Kidney (tissue), 14 donors: ENCODE measurements around the gene ECT2. TPM values are rescaled to one million over a fixed set of nuclear protein-coding genes. Genes with fewer than 3 reads are reported as not detected.

ENCODE experiments used
- DNase-seq, 5 donors: peaks; one replicate each; pipeline ENCODE4 v3.0.0-alpha.2; 2013 to 2020
- FAIRE-seq: peaks from 2 replicates; lab custom pipeline; 2012; peaks lifted over from hg19 to GRCh38; lab: Jason Lieb, UNC
- H3K27ac ChIP-seq, 2 donors: one replicate each; pipeline ENCODE4 v1.7.0; 2013; ENCODE audit warnings: low read depth in 2 of 2, low read length in 2 of 2, inconsistent platforms in 1 of 2
- H3K27me3 ChIP-seq: one replicate; pipeline ENCODE4 v1.7.1; 2013; ENCODE audit warnings: low read length, inconsistent platforms; ENCODE audit not compliant: control insufficient read depth, insufficient read depth
- H3K36me3 ChIP-seq, 3 donors: one replicate each; pipeline versions ENCODE4 v1.7.0 to v1.7.1; 2013; ENCODE audit warnings: low read length in 3 of 3, control low read depth in 1 of 3, inconsistent platforms in 1 of 3; ENCODE audit not compliant: insufficient read depth in 3 of 3, control insufficient read depth in 2 of 3
- H3K4me1 ChIP-seq, 3 donors: one replicate each; pipeline versions ENCODE4 v1.7.0 to v1.7.1; 2013; ENCODE audit warnings: low read length in 3 of 3, inconsistent platforms in 1 of 3, low read depth in 1 of 3; ENCODE audit not compliant: control insufficient read depth in 2 of 3, insufficient read depth in 2 of 3
- H3K4me3 ChIP-seq, 3 donors: one replicate each; pipeline versions ENCODE4 v1.7.0 to v1.8.1; 2013; ENCODE audit warnings: low read length in 3 of 3, control low read depth in 1 of 3, inconsistent platforms in 1 of 3
- H3K9ac ChIP-seq, 3 donors: one replicate each; pipeline versions ENCODE4 v1.7.0 to v1.7.1; 2013; ENCODE audit warnings: low read length in 3 of 3, control low read depth in 1 of 3, inconsistent platforms in 1 of 3
- H3K9me3 ChIP-seq, 3 donors: one replicate each; pipeline versions ENCODE4 v1.7.0 to v1.7.1; 2013; ENCODE audit warnings: low read length in 3 of 3, control low read depth in 1 of 3, inconsistent platforms in 1 of 3; ENCODE audit not compliant: control insufficient read depth in 2 of 3, insufficient read depth in 1 of 3
- intact Hi-C: fragments of 100-400 bp; cut with DNase I; formaldehyde crosslinking; loops from one replicate; pipeline ENCODE4 v1.11.1; 2022
- polyA plus RNA-seq: library from polyadenylated mRNA; stranded (reverse); fragments of 350-450 nt; fragmentation: Illumina TruSeq; extraction: RNeasy Lipid Tissue Mini Kit (QIAGEN cat#74804); gene quantifications from one replicate; pipeline ENCODE4 v1.2.3, GENCODE V29; 2014; ENCODE audit warnings: low read depth, low replicate concordance; ENCODE audit not compliant: insufficient read depth
- total RNA-seq: library from RNA; stranded (reverse); fragmentation: NEBNext Ultra II Directional; extraction: Animal tissue kit (Norgen Biotek cat#: 25700); gene quantifications from one replicate; pipeline ENCODE4 v1.2.1, GENCODE V29; 2021
- TF ChIP-seq, protein P1 (sequence below): IDR thresholded peaks from 3 replicates; pipeline ENCODE4 v1.5.1; 2012; ENCODE audit warnings: mild to moderate bottlenecking, moderate library complexity, borderline replicate concordance; ENCODE audit not compliant: insufficient read depth; ENCODE audit errors: extremely low read depth
- donor health status: control.
- donor health status: control.
- donor health status: control.
- donor health status: control.
- donor health status: control.
- donor health status: DM: yes; HTN: yes; CAD: no.
- donor health status: Normal renal cell carcinoma (clear cell type).

The ECT2 gene
- total and polyA plus RNA-seq, 2 donors from 2014 or later: 2.4 to 15.5 TPM

DNA sequence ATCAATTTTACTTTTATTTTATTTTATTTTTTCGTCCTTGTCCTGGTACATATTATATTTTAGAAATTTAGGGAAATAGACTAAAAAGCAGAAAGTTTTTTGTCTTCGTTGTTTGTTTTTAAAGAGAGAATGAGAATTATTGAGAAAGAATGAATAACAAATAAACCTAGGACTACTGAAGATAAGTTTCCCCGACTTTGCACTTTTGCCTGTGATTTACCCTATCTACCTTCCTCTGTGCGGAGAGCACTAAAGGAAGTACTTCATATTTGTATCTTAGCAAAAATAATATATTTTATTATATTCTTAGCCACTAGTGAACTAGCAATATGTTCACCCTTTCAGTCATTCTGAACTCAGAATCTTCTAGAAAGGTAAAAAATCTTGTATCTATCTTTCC, 60.6 kb downstream of the ECT2 start:
- no peaks in the 10 kb centered on the region for H3K9me3 ChIP-seq
- no peaks in the 10 kb centered on the region for H3K36me3 ChIP-seq
- DNase-seq (no peak), FAIRE-seq (no peak)
- H3K27ac ChIP-seq: no peak overlapping the region
- no peaks in the 10 kb centered on the region for H3K4me1 ChIP-seq
- intact Hi-C loops: no loop called here
- TF ChIP-seq, protein P1, sequence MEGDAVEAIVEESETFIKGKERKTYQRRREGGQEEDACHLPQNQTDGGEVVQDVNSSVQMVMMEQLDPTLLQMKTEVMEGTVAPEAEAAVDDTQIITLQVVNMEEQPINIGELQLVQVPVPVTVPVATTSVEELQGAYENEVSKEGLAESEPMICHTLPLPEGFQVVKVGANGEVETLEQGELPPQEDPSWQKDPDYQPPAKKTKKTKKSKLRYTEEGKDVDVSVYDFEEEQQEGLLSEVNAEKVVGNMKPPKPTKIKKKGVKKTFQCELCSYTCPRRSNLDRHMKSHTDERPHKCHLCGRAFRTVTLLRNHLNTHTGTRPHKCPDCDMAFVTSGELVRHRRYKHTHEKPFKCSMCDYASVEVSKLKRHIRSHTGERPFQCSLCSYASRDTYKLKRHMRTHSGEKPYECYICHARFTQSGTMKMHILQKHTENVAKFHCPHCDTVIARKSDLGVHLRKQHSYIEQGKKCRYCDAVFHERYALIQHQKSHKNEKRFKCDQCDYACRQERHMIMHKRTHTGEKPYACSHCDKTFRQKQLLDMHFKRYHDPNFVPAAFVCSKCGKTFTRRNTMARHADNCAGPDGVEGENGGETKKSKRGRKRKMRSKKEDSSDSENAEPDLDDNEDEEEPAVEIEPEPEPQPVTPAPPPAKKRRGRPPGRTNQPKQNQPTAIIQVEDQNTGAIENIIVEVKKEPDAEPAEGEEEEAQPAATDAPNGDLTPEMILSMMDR: no peak
- H3K9ac ChIP-seq: no peak overlapping the region
- no peak overlapping the region for H3K4me3 ChIP-seq
- no peaks in the 10 kb centered on the region for H3K27me3 ChIP-seq

DNA sequence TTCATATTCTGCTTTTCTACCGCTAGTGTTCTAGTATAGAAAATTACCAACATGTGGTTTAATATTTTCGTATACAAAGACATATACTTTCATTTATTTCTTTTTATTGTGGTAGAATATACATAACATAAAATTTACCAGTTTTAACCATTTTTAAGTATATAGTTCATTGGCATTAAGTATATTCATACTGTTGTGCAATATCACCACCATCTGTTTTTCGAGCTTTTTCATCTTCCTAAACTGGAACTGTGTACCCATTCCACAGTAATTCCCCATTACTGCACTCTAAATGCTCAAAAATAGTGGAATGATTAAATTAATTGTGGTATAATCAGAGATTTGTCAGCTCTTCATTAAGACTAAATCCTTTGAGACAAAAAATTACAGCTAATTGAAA, 62.9 kb downstream of the ECT2 start:
- DNase-seq (no peak), FAIRE-seq (no peak)
- TF ChIP-seq, protein P1: no peak
- H3K4me3 ChIP-seq: no peak overlapping the region
- no peaks in the 10 kb centered on the region for H3K4me1 ChIP-seq
- H3K27me3 ChIP-seq: no peaks in the 10 kb centered on the region
- intact Hi-C loops: no loop called here
- H3K9ac ChIP-seq: no peak overlapping the region
- H3K9me3 ChIP-seq: no peaks in the 10 kb centered on the region
- H3K27ac ChIP-seq: no peak overlapping the region
- no peaks in the 10 kb centered on the region for H3K36me3 ChIP-seq

DNA sequence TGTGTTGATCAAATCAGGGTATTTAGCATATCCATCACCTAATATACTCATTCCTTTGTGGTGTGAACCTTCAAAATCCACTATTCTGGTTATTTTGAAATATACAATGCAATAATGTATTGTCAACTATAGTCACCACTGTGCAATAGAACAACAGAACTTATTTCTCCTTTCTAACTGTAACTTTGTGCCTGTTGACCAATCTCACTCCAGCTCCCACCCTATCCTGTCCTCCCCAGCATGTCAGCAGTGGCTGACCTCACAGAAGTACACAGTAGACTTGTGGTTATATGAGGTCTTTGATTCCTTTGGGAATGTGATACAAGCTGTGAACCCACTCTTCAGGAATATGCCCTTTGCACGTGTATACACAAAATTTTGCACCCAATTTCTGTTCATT, 64.2 kb downstream of the ECT2 start:
- no peaks in the 10 kb centered on the region for H3K9me3 ChIP-seq
- no peak overlapping the region for H3K9ac ChIP-seq
- H3K4me3 ChIP-seq: no peak overlapping the region
- H3K4me1 ChIP-seq: no peaks in the 10 kb centered on the region
- no peak overlapping the region for H3K27ac ChIP-seq
- TF ChIP-seq, protein P1: no peak
- H3K27me3 ChIP-seq: no peaks in the 10 kb centered on the region
- intact Hi-C loops: no loop called here
- no peak for FAIRE-seq
- no peak for DNase-seq
- no peaks in the 10 kb centered on the region for H3K36me3 ChIP-seq

DNA sequence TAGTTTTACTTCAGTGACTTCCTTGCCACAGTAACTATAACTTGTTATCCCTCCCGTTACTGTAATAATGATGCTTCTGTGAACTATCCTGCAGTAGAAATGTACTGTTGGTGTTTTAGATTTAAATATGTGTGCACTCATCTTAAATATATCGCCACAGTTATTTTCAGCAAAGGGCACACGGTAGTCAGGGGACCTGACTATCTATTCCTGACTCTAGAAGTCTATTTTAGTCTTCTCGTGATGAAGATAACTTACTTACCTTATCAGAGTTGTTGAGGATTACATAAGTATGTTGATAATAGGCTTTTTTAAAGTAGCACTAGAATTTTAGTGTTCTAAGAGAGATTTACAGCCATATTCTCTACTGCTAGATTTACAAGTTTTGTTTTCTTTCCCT, 65.3 kb downstream of the ECT2 start:
- no peaks in the 10 kb centered on the region for H3K36me3 ChIP-seq
- no peaks in the 10 kb centered on the region for H3K27me3 ChIP-seq
- H3K9me3 ChIP-seq: no peaks in the 10 kb centered on the region
- intact Hi-C loops: no loop called here
- TF ChIP-seq, protein P1: no peak
- H3K27ac ChIP-seq: no peak overlapping the region
- H3K4me3 ChIP-seq: no peak overlapping the region
- no peak for FAIRE-seq
- no peak overlapping the region for H3K9ac ChIP-seq
- no peak for DNase-seq
- H3K4me1 ChIP-seq: no peaks in the 10 kb centered on the region
